Smooth muscle cell of the brain vasculature (primary cell): ENCODE measurements around the gene TUBGCP6.

Source experiments
- DNase-seq: peaks from one replicate; pipeline ENCODE4 v3.0.0-alpha.2; 2012; ENCODE audit warnings: low read depth, low spot score

The TUBGCP6 gene

GRCh38 chr22:50226063-50226874 lies 18.6 kb downstream of the TUBGCP6 start:
- DNase-seq, result no peak

DNA sequence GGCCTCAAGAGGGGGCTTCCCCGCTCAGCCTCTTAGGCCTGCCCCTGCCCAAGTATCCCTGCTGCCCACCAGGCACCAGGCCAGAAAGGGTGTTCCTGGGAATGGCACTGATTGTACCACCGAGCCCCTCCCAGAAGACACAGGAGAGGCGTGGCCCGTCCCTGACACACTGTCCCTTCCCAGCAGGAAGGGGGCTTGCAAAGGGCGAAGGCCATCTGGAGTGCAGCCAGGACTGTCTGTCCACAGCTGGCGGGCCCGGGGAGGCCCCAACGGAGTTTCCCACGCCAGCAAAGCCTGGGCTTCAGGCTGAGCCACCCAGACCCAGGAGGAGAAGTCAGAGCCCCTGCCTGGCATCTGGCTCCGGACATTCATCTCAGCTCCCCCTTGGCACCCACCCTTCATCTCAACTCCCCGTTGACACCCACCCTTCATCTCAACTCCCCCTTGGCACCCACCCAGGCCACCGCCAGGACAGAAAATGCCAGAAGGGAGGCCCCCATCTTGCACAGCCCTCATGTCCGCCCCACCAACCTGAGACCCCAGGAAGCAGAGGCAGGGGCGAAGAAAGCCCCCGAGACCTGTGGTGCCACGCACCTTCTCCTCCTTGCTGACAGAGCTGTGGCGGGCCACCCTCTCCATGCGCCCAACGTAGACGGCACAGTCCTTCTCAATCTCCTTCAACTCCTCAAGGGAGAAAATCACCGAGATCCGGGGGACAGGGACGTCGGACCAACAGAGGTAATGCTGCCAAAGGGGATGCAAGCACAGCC lies 19.4 kb downstream of the TUBGCP6 start:
- no peak for DNase-seq

GRCh38 chr22:50224071-50224470 lies 20.8 kb downstream of the TUBGCP6 start:
- DNase-seq, result no peak

DNA sequence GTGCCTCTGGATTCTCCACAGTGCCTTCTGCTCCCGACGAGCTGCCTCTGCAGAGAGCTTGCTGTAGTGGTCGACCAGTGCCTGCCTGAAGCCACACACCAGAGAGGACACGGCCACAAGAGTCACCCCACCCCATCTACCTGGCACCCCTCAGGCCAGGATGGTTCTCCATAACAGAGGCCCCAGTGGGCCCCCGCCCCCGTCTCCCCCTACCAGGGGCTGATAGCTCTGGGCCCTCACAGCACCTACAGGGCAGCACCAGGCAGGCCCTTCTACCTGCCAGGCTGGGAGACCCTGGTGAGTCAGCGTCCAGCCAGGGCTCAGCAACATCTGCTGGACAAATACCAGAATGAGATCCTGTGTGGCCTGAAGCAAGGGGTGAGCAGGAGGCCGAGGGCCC lies 22.3 kb downstream of the TUBGCP6 start:
- no peak for DNase-seq

GRCh38 chr22:50221410-50222300 lies 23.2 kb downstream of the TUBGCP6 start:
- no peak for DNase-seq

DNA sequence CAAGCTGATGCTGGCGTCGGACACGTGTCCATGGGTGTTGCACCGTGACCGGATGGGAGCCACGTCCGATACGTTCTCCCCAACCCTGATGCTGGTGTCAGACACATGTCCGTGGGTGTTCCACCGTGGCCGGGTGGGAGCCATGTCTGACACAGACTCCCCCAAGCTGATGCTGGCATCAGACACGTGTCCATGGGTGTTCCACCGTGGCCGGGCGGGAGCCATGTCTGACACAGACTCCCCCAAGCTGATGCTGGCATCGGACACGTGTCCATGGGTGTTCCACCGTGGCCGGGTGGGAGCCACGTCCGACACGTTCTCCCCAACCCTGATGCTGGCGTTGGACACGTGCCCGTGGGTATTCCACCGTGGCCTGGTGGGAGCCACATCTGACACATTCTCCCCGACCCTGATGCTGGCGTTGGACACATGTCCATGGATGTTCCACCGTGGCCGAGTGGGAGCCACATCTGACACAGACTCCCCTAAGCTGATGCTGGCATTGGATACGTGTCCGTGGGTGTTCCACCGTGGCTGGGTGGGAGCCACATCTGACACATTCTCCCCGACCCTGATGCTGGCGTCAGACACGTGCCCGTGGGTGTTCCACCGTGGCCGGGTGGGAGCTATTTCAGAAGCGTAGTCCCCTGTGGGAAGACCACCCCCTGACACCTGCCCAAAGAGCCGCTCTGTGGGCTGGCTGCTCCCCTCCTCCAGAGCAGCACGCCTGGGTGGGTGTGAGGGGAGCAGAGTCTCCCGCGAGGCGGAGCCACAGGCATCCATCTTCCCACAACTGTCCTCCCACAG lies 24.0 kb downstream of the TUBGCP6 start:
- no peak for DNase-seq

- DNase-seq, result no peak
Observed at GRCh38 chr22:50219800-50220602, 24.8 kb downstream of the TUBGCP6 start.

DNA sequence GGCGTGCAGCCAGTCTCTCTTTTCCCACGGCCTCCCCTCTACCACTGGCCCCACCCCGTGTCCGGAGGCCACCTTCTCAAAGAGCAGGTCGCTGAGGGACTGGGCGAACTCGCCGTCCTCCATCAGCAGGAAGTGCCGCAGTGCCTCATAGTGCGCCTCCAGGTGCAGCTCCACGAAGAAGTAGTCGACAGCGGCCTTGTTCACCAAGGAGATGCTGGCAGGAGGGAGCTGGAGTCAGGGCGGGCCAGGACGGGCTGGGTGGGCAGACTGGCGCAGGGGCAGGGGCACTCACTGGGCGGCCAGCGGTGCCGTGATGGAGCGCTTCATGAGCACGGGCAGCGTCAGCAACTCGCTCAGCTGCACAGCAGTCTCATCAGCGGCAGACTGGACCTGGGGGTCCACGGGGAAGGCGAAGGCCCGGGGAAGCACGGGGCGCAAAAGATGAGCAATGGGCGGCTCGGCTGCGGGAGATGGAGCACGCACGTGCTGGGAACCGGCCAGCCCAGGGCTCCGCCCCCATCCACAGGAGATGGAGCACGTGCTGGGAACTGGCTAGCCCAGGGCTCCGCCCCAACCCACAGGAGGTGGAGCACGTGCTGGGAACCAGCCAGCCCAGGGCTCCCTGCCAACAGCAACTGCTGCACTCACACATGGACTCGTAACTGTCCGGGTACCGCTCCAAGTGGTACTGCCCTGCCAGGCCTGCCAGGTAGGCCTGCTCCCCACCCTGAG lies 25.7 kb downstream of the TUBGCP6 start:
- DNase-seq, result peak; percentile 56

GRCh38 chr22:50218153-50218995 lies 26.4 kb downstream of the TUBGCP6 start:
- DNase-seq, result no peak

DNA sequence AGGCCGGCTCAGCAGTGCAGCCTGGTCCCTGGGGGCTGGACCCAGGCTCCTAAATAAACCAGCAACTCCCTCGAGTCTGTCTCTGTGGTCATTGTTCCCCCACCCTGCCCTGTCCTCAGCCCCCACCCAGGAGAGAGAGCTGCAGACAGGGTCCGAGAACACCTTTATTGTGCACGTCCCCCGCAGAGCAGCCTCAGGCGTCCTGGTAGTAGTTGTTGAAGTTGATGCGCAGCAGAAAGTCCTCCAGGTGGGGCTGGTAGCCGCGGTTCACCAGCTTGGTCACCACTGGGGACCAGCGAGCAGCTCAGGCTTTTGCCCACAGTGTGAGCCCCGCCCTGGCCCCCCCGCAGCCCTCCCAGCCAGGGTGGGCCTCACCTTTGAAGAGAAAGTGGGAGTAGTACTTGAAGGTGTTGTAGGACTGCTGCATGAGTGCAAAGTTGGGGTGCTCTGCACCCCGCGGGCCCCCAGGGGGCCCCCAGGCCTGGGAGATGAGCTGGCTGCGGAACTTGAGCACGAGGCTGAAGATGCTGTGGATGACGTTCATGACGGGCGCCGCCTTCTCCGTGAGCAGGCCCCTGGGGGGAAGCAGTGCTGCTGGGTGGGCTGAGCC lies 27.2 kb downstream of the TUBGCP6 start:
- DNase-seq, result no peak

GRCh38 chr22:50216684-50217520 lies 27.9 kb downstream of the TUBGCP6 start:
- no peak for DNase-seq

DNA sequence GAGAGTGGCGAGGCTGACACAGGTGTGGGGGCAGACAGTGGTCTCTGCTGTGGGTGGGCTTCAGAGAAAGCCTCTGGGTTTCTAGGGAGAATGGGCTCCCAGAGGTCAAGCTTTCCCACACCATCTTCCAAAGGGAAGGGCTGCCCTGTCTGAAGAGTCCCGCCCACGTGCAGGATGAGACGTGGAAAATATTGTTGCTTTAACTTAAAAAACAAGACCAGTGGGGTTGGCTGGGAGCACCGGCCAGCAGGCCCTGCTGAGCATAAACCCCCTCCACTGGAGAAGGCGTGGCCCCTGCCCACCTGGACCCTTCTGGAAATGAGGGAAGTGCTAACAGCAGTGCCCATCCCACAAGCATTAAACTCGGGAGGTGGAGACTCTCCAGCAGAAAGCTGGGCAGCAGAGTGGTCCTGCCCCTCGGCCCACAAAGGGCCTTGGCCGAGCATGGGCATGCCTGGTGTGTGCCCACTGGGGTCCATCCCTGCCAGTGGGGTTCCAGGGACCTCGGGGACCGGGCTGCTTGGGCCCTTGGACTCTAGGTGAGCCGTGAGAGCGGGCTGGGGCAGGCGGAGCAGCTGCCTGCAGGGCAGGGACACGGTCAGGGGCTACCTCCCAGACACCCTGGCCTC lies 28.7 kb downstream of the TUBGCP6 start:
- no peak for DNase-seq

GRCh38 chr22:50215297-50216054 lies 29.3 kb downstream of the TUBGCP6 start:
- DNase-seq, result no peak

DNA sequence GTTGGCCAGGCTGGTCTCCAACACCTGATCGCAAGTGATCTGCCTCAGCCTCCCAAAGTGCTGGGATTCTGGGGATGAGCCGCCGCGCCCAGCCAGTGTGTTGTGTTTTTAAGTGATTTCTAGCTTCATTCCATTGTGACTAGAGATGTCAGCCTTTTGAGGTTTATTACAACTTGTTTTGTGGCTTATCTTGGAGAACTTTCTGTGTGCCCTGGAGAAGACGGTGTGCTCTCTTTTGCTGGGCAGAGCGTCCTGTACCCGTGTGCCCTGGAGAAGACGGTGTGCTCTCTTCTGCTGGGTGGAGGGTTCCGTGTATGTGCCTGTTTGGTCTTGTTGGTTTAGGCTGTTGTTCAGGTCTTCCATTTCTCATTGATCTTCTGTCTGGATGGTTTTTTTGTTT lies 31.6 kb downstream of the TUBGCP6 start:
- no peak for DNase-seq

DNA sequence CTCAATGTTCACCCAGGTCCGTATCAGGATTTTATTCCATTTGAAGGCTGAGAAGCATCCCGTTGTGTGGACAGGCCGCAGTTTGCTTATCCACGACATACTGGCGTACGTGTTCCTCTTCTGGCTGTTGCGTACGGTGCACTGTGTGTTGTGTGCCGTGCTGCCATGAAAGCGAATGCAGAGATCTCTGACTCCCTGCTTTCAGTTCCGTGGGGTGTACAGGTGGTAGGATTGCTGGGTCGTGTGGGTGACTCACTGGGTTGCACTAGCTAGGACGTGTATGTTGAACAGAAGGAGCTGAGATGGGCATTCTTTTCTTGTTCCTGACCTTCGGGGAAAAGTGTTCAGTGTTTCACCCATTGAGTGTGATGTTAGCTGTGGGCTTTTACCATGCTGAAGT lies 33.7 kb downstream of the TUBGCP6 start:
- DNase-seq, result no peak
